GM06990 (cell line): ENCODE results near the gene CRADD.

ENCODE experiments used
- DNase-seq: peaks from one replicate; pipeline ENCODE4 v3.0.0-alpha.2; 2011; ENCODE audit not compliant: insufficient read length; ENCODE audit errors: extremely low read depth
- H3K27me3 ChIP-seq: replicated peaks from 2 replicates; pipeline ENCODE4 v1.6.0; 2011; ENCODE audit warnings: low read length; ENCODE audit not compliant: control insufficient read depth, insufficient read depth
- H3K36me3 ChIP-seq: 2 replicates; pipeline ENCODE4 v1.5.1; 2011; ENCODE audit warnings: low read length; ENCODE audit not compliant: control insufficient read depth, insufficient read depth
- H3K4me3 ChIP-seq: replicated peaks from 2 replicates; pipeline ENCODE4 v1.5.1; 2011; ENCODE audit warnings: low read depth, mild to moderate bottlenecking, control low read depth, low read length
- CTCF ChIP-seq: IDR thresholded peaks from 2 replicates; pipeline ENCODE4 v1.5.1; 2011; ENCODE audit warnings: low read length, control low read depth, mild to moderate bottlenecking, inconsistent platforms; ENCODE audit not compliant: insufficient read depth, poor library complexity, severe bottlenecking

Gene CRADD

GRCh38 chr12:93759512-93760081 lies 82.4 kb downstream of the CRADD start:
- no peak for TF ChIP-seq CTCF
- Histone ChIP-seq H3K36me3 (no peaks in the 10 kb centered on the region), H3K4me3 (no peak overlapping the region), H3K27me3 (no peaks in the 10 kb centered on the region)
- DNase-seq, result no peak

- Histone ChIP-seq H3K27me3 (no peaks in the 10 kb centered on the region), H3K4me3 (no peak overlapping the region), H3K36me3 (no peaks in the 10 kb centered on the region)
- no peak for DNase-seq
- no peak for TF ChIP-seq CTCF
Observed at GRCh38 chr12:93760275-93760875, 83.2 kb downstream of the CRADD start.

- DNase-seq, result no peak
- TF ChIP-seq CTCF, result no peak
- Histone ChIP-seq H3K27me3 (no peaks in the 10 kb centered on the region), H3K4me3 (no peak overlapping the region), H3K36me3 (no peaks in the 10 kb centered on the region)
Observed at GRCh38 chr12:93762059-93762719, 85.0 kb downstream of the CRADD start.

- no peak overlapping the region for H3K4me3 ChIP-seq
- H3K27me3 ChIP-seq, result no peaks in the 10 kb centered on the region
- no peak for DNase-seq
- H3K36me3 ChIP-seq, result no peaks in the 10 kb centered on the region
- TF ChIP-seq CTCF, result no peak
Observed at GRCh38 chr12:93762912-93763553, 85.9 kb downstream of the CRADD start.

- no peak for DNase-seq
- TF ChIP-seq CTCF, result peak; percentile 16
- Histone ChIP-seq H3K36me3 (no peaks in the 10 kb centered on the region), H3K27me3 (no peaks in the 10 kb centered on the region), H3K4me3 (no peak overlapping the region)
Observed at GRCh38 chr12:93763746-93764147, 86.6 kb downstream of the CRADD start.
